Fibroblast of lung (primary cell): ENCODE results near the gene OR7A5.

Experiments used
- EZH2 ChIP-seq: IDR thresholded peaks from 2 replicates; pipeline ENCODE4 v1.5.1; 2012; ENCODE audit warnings: low read length, control low read depth, mild to moderate bottlenecking; ENCODE audit errors: missing control alignments
- TF ChIP-seq, protein P1 (sequence below), 2 donors: IDR thresholded peaks in 1 of 2; conservative IDR thresholded peaks in 1 of 2; 1 replicate in 1 of 2; 2 replicates in 1 of 2; pipeline ENCODE4 v1.5.1; 2011 to 2012; ENCODE audit warnings: low read length in 2 of 2, control low read depth in 1 of 2, inconsistent platforms in 1 of 2, low read depth in 1 of 2, mild to moderate bottlenecking in 1 of 2

DNA sequence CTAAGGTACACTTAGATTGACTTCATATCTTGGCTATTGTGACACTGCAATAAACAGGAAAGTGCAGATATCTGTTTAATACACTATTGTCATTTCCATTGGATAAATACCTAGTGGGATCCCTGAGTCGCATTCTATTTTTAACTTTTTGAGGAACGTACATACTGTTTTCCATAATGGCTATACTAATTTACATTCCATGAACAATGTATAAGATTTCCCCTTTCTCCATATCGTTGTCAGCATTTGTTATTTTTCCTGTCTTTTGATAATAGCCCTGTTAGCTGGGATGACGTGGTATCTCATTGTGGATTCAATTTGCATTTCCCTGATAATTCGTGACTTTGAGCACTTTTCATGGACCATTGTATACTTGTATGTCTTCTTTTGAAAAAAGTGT is 33.5 kb upstream of the OR7A5 start:
- TF ChIP-seq, protein P1, sequence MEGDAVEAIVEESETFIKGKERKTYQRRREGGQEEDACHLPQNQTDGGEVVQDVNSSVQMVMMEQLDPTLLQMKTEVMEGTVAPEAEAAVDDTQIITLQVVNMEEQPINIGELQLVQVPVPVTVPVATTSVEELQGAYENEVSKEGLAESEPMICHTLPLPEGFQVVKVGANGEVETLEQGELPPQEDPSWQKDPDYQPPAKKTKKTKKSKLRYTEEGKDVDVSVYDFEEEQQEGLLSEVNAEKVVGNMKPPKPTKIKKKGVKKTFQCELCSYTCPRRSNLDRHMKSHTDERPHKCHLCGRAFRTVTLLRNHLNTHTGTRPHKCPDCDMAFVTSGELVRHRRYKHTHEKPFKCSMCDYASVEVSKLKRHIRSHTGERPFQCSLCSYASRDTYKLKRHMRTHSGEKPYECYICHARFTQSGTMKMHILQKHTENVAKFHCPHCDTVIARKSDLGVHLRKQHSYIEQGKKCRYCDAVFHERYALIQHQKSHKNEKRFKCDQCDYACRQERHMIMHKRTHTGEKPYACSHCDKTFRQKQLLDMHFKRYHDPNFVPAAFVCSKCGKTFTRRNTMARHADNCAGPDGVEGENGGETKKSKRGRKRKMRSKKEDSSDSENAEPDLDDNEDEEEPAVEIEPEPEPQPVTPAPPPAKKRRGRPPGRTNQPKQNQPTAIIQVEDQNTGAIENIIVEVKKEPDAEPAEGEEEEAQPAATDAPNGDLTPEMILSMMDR (conservative IDR thresholded peaks at IDR 0.05 in 1 of 2, IDR thresholded peaks at IDR 0.05 in 1 of 2; ENCODE audit: low read depth in 1 of 2, low read length in 2 of 2), result no peak
- TF ChIP-seq EZH2, result no peak
